Psoas muscle (tissue), 8 donors: ENCODE results near the gene PMP22. TPM values are rescaled to one million over a fixed set of nuclear protein-coding genes. Genes with fewer than 3 reads are reported as not detected.

Experiments
- ATAC-seq, 4 donors: fragments of 200-7000 bp; cut with Tn5 transposase; one replicate each; pipeline ENCODE4 v1.9.1; 2020; ENCODE audit warnings: moderate library complexity in 3 of 4, mild to moderate bottlenecking in 2 of 4
- DNase-seq, 2 donors: peaks; one replicate each; pipeline ENCODE4 v3.0.0-alpha.2; 2020
- H3K27ac ChIP-seq: fragments of 200-600 bp; one replicate; pipeline ENCODE4 v1.8.0; 2022
- H3K27me3 ChIP-seq, 3 donors: fragments of 200-600 bp in 1 of 3; one replicate each; pipeline versions ENCODE4 v1.6.1 to v1.8.0; 2013 to 2022; ENCODE audit warnings: low read length in 2 of 3, mild to moderate bottlenecking in 2 of 3, moderate library complexity in 1 of 3; ENCODE audit not compliant: insufficient read depth in 3 of 3
- H3K36me3 ChIP-seq, 2 donors: fragments of 200-600 bp in 1 of 2; one replicate each; pipeline versions ENCODE4 v1.6.1 to v1.8.0; 2013 to 2022; ENCODE audit warnings: low read depth in 1 of 2, mild to moderate bottlenecking in 1 of 2, moderate library complexity in 1 of 2; ENCODE audit not compliant: insufficient read depth in 1 of 2
- H3K4me1 ChIP-seq: fragments of 200-600 bp; one replicate; pipeline ENCODE4 v1.8.0; 2022
- H3K4me3 ChIP-seq: fragments of 200-600 bp; one replicate; pipeline ENCODE4 v1.8.0; 2022; ENCODE audit warnings: mild to moderate bottlenecking
- H3K9me3 ChIP-seq: fragments of 200-600 bp; one replicate; pipeline ENCODE4 v1.8.0; 2022
- WGBS, 3 donors: extraction: QIAGEN DNeasy Blood & Tissue Kit; methylation state at CpG; one replicate each; pipeline versions ENCODE4 v1.1.6 to v1.1.7; 2013; 5-methylcytosine and 5-hydroxymethylcytosine counted together
- intact Hi-C, 2 donors: fragments of 100-400 bp; cut with DNase I; formaldehyde crosslinking; loops; one replicate each; pipeline versions ENCODE4 v1.11.0 to v1.14.2; 2022
- polyA plus RNA-seq, 3 donors: library from polyadenylated mRNA; stranded (reverse); fragments of 200-250 nt; gene quantifications; one replicate each; pipeline ENCODE4 v1.2.3, GENCODE V29; 2013
- total RNA-seq, 4 donors: library from RNA; stranded (reverse); fragmentation: NEBNext Ultra II Directional in 2 of 4; extraction: Animal tissue kit (Norgen Biotek cat#: 25700) in 2 of 4; gene quantifications; one replicate each; pipeline versions ENCODE4 v1.2.1 to v1.2.4, GENCODE V29; 2021 to 2023
- TF ChIP-seq, protein P1 (sequence below): fragments of 200-600 bp; IDR thresholded peaks from one replicate; pipeline ENCODE4 v1.8.0; 2022; ENCODE audit warnings: antibody characterized with exemption
- donor health status: healthy with polysubstance abuse.
- donor health status: DM: no; HTN: no; CAD: no; lungs with moderate emphysema.
- donor health status: Bipolar disorder and iron deficiency.
- donor health status: healthy.
- donor health status: DM: yes; HTN: yes; CAD: no.
- donor health status: DM: no; HTN: no; CAD: no.
- donor health status: DM: no; HTN: no; CAD: no.
- donor health status: DM: yes; HTN: yes; CAD: no.

Gene PMP22
- total and polyA plus RNA-seq, 7 donors = 39.3 to 317 (median 195) TPM

DNA sequence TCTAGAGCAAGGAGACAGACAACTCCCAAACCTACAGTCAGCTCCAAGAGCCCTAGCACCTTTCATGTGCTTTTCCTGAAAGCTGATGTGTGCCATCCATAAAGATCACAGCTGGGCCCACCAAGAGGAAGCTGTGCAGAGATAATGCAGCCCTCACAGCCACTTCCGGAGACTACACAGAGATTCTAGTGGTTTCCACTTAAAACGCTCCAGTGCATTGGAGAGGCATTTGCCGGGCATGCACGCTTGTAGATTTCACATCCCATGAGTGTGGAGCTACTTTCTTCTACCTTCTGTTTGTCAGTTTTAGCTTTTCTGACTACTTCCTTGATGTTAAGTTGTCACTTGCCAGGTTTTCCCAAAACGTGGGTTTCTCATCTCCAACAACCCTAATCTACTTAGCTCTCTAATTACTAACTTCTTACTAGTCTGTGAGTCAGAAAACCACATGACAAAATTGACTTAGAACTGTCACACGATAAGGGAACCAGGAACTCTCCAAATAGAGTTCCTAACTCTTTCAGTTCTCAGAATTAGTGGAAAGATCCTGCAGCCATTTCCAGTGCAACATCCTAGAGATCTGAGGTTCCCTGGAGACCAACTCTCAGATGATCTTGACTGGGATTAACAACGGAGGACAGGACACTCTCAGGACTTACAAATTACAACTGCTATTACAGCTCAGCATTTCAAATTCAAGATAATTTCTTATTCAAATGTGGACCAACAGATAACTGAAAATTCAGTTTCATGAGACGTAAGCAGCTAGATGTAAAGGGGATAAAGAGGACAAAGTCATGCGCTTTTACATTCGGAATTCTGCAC lies 28.6 kb downstream of the PMP22 start:
- intact Hi-C loops = no loop called here
- ATAC-seq (no peak), DNase-seq (no peak)
- H3K4me3 ChIP-seq = no peak overlapping the region
- H3K4me1 ChIP-seq = peaks cover 50% of the 10 kb centered on the region
- 71 to 75% (median 74%) methylated on average over 10 of the region's 10 CpGs for WGBS, 3 donors
- no peaks in the 10 kb centered on the region for H3K27me3 ChIP-seq
- H3K27ac ChIP-seq = no peak overlapping the region
- H3K9me3 ChIP-seq = no peaks in the 10 kb centered on the region
- TF ChIP-seq, protein P1, sequence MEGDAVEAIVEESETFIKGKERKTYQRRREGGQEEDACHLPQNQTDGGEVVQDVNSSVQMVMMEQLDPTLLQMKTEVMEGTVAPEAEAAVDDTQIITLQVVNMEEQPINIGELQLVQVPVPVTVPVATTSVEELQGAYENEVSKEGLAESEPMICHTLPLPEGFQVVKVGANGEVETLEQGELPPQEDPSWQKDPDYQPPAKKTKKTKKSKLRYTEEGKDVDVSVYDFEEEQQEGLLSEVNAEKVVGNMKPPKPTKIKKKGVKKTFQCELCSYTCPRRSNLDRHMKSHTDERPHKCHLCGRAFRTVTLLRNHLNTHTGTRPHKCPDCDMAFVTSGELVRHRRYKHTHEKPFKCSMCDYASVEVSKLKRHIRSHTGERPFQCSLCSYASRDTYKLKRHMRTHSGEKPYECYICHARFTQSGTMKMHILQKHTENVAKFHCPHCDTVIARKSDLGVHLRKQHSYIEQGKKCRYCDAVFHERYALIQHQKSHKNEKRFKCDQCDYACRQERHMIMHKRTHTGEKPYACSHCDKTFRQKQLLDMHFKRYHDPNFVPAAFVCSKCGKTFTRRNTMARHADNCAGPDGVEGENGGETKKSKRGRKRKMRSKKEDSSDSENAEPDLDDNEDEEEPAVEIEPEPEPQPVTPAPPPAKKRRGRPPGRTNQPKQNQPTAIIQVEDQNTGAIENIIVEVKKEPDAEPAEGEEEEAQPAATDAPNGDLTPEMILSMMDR = no peak
- H3K36me3 ChIP-seq = peaks cover 15 to 82% of the 10 kb centered on the region in 2 donors

DNA sequence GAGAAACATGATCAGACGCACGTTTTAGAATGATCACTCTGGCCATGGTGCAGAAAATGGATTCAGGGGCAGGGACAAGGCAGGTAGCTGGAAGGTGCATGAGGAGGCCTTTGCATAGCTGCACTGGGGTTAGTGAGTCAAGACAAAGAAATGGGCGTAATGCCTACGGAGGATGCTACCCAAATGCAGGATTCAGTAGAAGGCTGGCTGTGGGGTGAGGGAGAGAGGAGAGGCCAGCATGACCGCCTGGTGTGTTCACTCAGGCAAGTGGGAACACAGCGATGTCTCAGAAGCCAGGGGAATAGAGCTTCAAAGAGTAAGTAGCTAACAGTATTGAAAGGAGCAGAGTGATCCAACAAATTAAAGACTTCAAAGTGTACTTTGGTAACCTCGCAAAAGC lies 31.2 kb downstream of the PMP22 start:
- no peaks in the 10 kb centered on the region for H3K9me3 ChIP-seq
- H3K27me3 ChIP-seq = no peaks in the 10 kb centered on the region
- peaks cover 36% of the 10 kb centered on the region for H3K4me1 ChIP-seq
- no peak for ATAC-seq
- whole genome bisulfite sequencing, 3 donors = 86 to 94% (median 86%) methylated on average over 7 of the region's 7 CpGs
- H3K27ac ChIP-seq = no peak overlapping the region
- H3K4me3 ChIP-seq = no peak overlapping the region
- intact Hi-C loops = no loop called here
- peaks cover 15 to 99% of the 10 kb centered on the region in 2 donors for H3K36me3 ChIP-seq
- DNase-seq = no peak
- TF ChIP-seq, protein P1 = no peak

DNA sequence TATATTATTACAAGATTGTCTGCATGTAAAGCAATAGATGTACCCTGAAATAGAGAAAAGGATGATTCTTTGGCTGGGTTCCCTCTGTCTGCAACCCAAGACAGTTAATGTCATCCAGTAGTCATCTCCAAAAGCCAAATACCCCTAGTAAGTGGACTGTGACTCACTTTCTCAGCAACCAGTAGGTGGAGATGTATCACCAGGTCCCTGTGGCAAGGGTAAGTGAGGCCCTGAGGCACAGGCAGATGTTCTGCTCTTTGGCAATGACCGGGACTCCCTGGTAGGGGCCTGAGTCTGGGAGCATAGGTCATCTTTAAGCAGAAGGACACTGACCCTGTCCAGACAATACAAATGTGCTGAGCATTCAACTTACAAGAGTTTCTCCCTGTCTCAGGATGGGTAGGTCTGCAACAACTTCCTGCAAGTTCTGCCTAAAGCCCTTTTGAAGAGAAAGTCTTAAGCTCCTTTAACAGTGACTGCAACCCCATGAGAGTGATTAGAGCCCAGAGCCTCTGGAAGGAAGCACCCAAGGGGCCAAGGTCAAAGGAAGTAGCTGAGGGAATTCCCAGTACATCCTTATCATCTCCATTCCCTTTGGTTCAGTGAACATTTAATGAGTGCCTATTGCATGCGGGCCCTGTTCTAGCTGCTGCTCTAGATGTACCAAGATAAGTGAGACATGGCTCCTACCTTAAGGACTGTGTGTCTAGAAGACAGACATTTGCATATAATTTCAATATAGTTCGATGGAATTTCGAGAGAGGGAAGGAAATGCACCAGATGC lies 31.9 kb downstream of the PMP22 start:
- intact Hi-C loops = no loop called here
- Histone ChIP-seq H3K9me3 (no peaks in the 10 kb centered on the region), H3K27ac (no peak overlapping the region), H3K36me3 (peaks cover 8 to 92% of the 10 kb centered on the region in 2 donors), H3K4me3 (no peak overlapping the region), H3K4me1 (peaks cover 36% of the 10 kb centered on the region), H3K27me3 (no peaks in the 10 kb centered on the region)
- 68 to 73% (median 72%) methylated on average over 4 of the region's 4 CpGs for WGBS, 3 donors
- TF ChIP-seq, protein P1 = peak; percentile 46
- ATAC-seq = peak; percentile 67 to 83 (median 80)
- DNase-seq = peak in 1 of 2 donors; percentile 50

DNA sequence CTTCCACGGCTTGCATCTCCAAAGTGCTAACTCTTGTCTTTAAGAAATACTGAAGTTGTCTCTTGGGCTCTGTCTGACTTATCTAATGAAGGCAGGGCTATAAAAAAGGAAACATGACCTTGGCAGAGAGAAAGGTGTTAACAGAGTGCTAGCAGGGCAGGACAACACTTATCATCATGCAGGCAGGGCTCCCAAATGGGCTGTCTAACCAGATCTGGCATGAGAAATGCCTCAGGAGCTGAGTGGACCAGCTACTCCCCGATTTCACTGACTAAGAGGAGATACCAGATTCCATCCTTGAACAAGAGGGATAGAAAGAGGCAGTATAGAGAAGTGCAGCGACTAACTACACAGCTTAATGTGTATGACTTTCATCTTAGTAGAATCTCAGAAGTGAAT lies 32.6 kb downstream of the PMP22 start:
- H3K27ac ChIP-seq = no peak overlapping the region
- no peaks in the 10 kb centered on the region for H3K9me3 ChIP-seq
- DNase-seq = peak in 1 of 2 donors; percentile 59
- TF ChIP-seq, protein P1 = no peak
- peaks cover 6 to 85% of the 10 kb centered on the region in 2 donors for H3K36me3 ChIP-seq
- peaks cover 33% of the 10 kb centered on the region for H3K4me1 ChIP-seq
- H3K27me3 ChIP-seq = no peaks in the 10 kb centered on the region
- WGBS, 3 donors = 48 to 72% (median 57%) methylated on average over 3 of the region's 3 CpGs
- intact Hi-C loops = no loop called here
- ATAC-seq = peak; percentile 51 to 65 (median 56)
- H3K4me3 ChIP-seq = no peak overlapping the region
